Measurements from ENCODE around the gene IGFBP5. TPM values are rescaled to one million over a fixed set of nuclear protein-coding genes. Genes with fewer than 3 reads are reported as not detected.

IGFBP5 gene
- total RNA-seq, 4 donors from 2014 or later: 480 to 2,812 (median 618) TPM

GRCh38 chr2:216653931-216654365 is 41.4 kb downstream of the IGFBP5 start:
- Histone ChIP-seq H3K27ac (no peak overlapping the region), H3K36me3 (no peaks in the 10 kb centered on the region), H3K9me3 (no peaks in the 10 kb centered on the region), H3K4me3 (no peak overlapping the region), H3K27me3 (no peaks in the 10 kb centered on the region), H3K4me1 (no peaks in the 10 kb centered on the region)
- no peak for DNase-seq
- intact Hi-C loops (cut with DNase I; ENCODE audit: low total_unique reads): no loop called here
- TF ChIP-seq CTCF (IDR thresholded peaks at IDR 0.05) (no peak), POLR2A (IDR thresholded peaks at IDR 0.05) (no peak)

GRCh38 chr2:216653093-216653799 is 42.1 kb downstream of the IGFBP5 start:
- H3K27me3 ChIP-seq: no peaks in the 10 kb centered on the region
- intact Hi-C loops (cut with DNase I; ENCODE audit: low total_unique reads): no loop called here
- H3K36me3 ChIP-seq: no peaks in the 10 kb centered on the region
- H3K4me1 ChIP-seq: no peaks in the 10 kb centered on the region
- no peak overlapping the region for H3K27ac ChIP-seq
- TF ChIP-seq POLR2A (IDR thresholded peaks at IDR 0.05) (no peak), CTCF (IDR thresholded peaks at IDR 0.05) (no peak)
- no peak for DNase-seq
- no peak overlapping the region for H3K4me3 ChIP-seq
- H3K9me3 ChIP-seq: no peaks in the 10 kb centered on the region

GRCh38 chr2:216652566-216652965 is 42.8 kb downstream of the IGFBP5 start:
- DNase-seq: no peak
- intact Hi-C loops (cut with DNase I; ENCODE audit: low total_unique reads): no loop called here
- Histone ChIP-seq H3K36me3 (no peaks in the 10 kb centered on the region), H3K27ac (no peak overlapping the region), H3K4me3 (no peak overlapping the region), H3K27me3 (no peaks in the 10 kb centered on the region), H3K4me1 (no peaks in the 10 kb centered on the region), H3K9me3 (no peaks in the 10 kb centered on the region)
- TF ChIP-seq POLR2A (IDR thresholded peaks at IDR 0.05) (no peak), CTCF (IDR thresholded peaks at IDR 0.05) (no peak)

- Histone ChIP-seq H3K36me3 (no peaks in the 10 kb centered on the region), H3K27ac (peak overlapping the region in 1 of 2 donors; percentile 0), H3K4me3 (no peak overlapping the region), H3K4me1 (no peaks in the 10 kb centered on the region), H3K27me3 (no peaks in the 10 kb centered on the region), H3K9me3 (no peaks in the 10 kb centered on the region)
- no peak for DNase-seq
- TF ChIP-seq CTCF (IDR thresholded peaks at IDR 0.05): no peak
- TF ChIP-seq POLR2A (IDR thresholded peaks at IDR 0.05): no peak
- intact Hi-C loops (cut with DNase I; ENCODE audit: low total_unique reads): no loop called here
These were observed 43.9 kb downstream of the IGFBP5 start for GRCh38 chr2:216651351-216651881.

- H3K36me3 ChIP-seq: no peaks in the 10 kb centered on the region
- intact Hi-C loops (cut with DNase I; ENCODE audit: low total_unique reads): no loop called here
- no peaks in the 10 kb centered on the region for H3K9me3 ChIP-seq
- DNase-seq: no peak
- no peaks in the 10 kb centered on the region for H3K4me1 ChIP-seq
- H3K4me3 ChIP-seq: no peak overlapping the region
- H3K27me3 ChIP-seq: no peaks in the 10 kb centered on the region
- H3K27ac ChIP-seq: peak overlapping the region in 1 of 2 donors; percentile 0
- TF ChIP-seq POLR2A (IDR thresholded peaks at IDR 0.05): no peak
- no peak for TF ChIP-seq CTCF (IDR thresholded peaks at IDR 0.05)
These were observed 44.6 kb downstream of the IGFBP5 start for GRCh38 chr2:216650626-216651257.
